Measurements from ENCODE around the gene KCNJ11. TPM values are rescaled to one million over a fixed set of nuclear protein-coding genes. Genes with fewer than 3 reads are reported as not detected.

KCNJ11 gene
- total RNA-seq, 1 experiment from 2014 or later = 7.5 TPM

GRCh38 chr11:17405232-17406005, 17.0 kb upstream of the KCNJ11 start:
- Histone ChIP-seq H3K4me2 (ENCODE audit: low read length) (peak overlapping the region; percentile 48), H3K27me3 (ENCODE audit: insufficient read depth, low read length) (no peaks in the 10 kb centered on the region), H2AFZ (ENCODE audit: low read depth, low read length, poor library complexity, severe bottlenecking) (peak overlapping the region; percentile 76), H3K79me2 (ENCODE audit: insufficient read depth, low read length) (no peaks in the 10 kb centered on the region), H3K9me3 (ENCODE audit: control insufficient read depth in 1 of 2, insufficient read depth in 1 of 2, low read depth in 1 of 2, low read length in 2 of 2) (no peaks in the 10 kb centered on the region), H3K27ac (ENCODE audit: low read depth, low read length) (peak overlapping the region; percentile 33; the same call in 1 of the 2 replicates), H4K20me1 (ENCODE audit: insufficient read depth) (no peaks in the 10 kb centered on the region), H3K36me3 (ENCODE audit: control insufficient read depth in 1 of 2, insufficient read depth in 2 of 2, low read length in 2 of 2) (no peaks in the 10 kb centered on the region), H3K4me1 (ENCODE audit: control insufficient read depth in 1 of 2, insufficient read depth in 2 of 2, low read length in 2 of 2) (peaks cover 0 to 12% of the 10 kb centered on the region in 2 experiments; a peak in 3 of 4 replicates), H3K9me2 (ENCODE audit: insufficient read depth) (no peaks in the 10 kb centered on the region), H3K9ac (ENCODE audit: low read length) (peak overlapping the region; percentile 14), H3K4me3 (replicated peaks in 1 of 2; ENCODE audit: low read depth in 1 of 2, low read length in 2 of 2) (peak overlapping the region in 1 of 2 experiments; percentile 10; a peak in 1 of 4 replicates)
- CTCF ChIA-PET = interaction anchor here (1.1 kb wide), 1 partner anchor 121 kb away, joined by 3 read pairs; no protein-coding TSS in a partner anchor
- DNase-seq (ENCODE audit: low read depth, low spot score) (peak; percentile 18), ATAC-seq (peak; percentile 78)
- intact Hi-C loops (cut with micrococcal nuclease) = no loop called here
- no TSS peak for BruUV-seq (replicated peaks)
- POLR2A ChIA-PET = interaction anchor here (0.9 kb wide), 1 partner anchor 16 kb away, joined by 4 read pairs; no protein-coding TSS in a partner anchor
- TF ChIP-seq, protein P1, sequence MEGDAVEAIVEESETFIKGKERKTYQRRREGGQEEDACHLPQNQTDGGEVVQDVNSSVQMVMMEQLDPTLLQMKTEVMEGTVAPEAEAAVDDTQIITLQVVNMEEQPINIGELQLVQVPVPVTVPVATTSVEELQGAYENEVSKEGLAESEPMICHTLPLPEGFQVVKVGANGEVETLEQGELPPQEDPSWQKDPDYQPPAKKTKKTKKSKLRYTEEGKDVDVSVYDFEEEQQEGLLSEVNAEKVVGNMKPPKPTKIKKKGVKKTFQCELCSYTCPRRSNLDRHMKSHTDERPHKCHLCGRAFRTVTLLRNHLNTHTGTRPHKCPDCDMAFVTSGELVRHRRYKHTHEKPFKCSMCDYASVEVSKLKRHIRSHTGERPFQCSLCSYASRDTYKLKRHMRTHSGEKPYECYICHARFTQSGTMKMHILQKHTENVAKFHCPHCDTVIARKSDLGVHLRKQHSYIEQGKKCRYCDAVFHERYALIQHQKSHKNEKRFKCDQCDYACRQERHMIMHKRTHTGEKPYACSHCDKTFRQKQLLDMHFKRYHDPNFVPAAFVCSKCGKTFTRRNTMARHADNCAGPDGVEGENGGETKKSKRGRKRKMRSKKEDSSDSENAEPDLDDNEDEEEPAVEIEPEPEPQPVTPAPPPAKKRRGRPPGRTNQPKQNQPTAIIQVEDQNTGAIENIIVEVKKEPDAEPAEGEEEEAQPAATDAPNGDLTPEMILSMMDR (IDR thresholded peaks at IDR 0.05 in 2 of 3, conservative IDR thresholded peaks at IDR 0.05 in 1 of 3; ENCODE audit: borderline replicate concordance in 1 of 3, insufficient read depth in 1 of 3, low read depth in 2 of 3, low read length in 2 of 3) = peak in 2 of 3 experiments; percentile 27 to 34; a peak in 3 of 6 replicates
- no peak for TF ChIP-seq POLR2A (IDR thresholded peaks at IDR 0.05; ENCODE audit: borderline replicate concordance, extremely low read depth, insufficient read depth, insufficient read length)
- TF ChIP-seq EZH2 (IDR thresholded peaks at IDR 0.05) = no peak
- no peak for TF ChIP-seq CBX3 (IDR thresholded peaks at IDR 0.05; ENCODE audit: low read depth)
- RAD21 ChIA-PET (ENCODE audit: low non-redundant PET in 1 of 2, low total read pairs in 2 of 2, uncharacterized antibody in 2 of 2, unreplicated experiment in 2 of 2) = no interaction called here

All from HCT116 (cell line).